GM18951 (cell line): ENCODE measurements around the gene ALG11.

Experiments
- POLR2A ChIP-seq: IDR thresholded peaks from 4 replicates; pipeline ENCODE4 v1.6.1; 2011; ENCODE audit warnings: mild to moderate bottlenecking; ENCODE audit not compliant: insufficient read length, insufficient read depth; ENCODE audit errors: extremely low read depth
- in situ Hi-C: fragments of 300-500 bp; cut with MboI; formaldehyde crosslinking; loops from one replicate; pipeline ENCODE4 v1.12.0; 2022; ENCODE audit warnings: low sequenced_read_pairs, mixed read lengths, inconsistent platforms; ENCODE audit not compliant: unreplicated experiment

ALG11 gene

GRCh38 chr13:52067237-52067636 lies 55.0 kb downstream of the ALG11 start:
- in situ Hi-C loops = no loop called here
- no peak for TF ChIP-seq POLR2A

- in situ Hi-C loops = no loop called here
- no peak for TF ChIP-seq POLR2A
Observed at GRCh38 chr13:52070929-52071523, 58.8 kb downstream of the ALG11 start.
